ENCODE results near the gene IDI1. TPM values are rescaled to one million over a fixed set of nuclear protein-coding genes. Genes with fewer than 3 reads are reported as not detected.

The IDI1 gene
- total RNA-seq, 1 donor from 2014 or later, result 3.8 TPM

DNA sequence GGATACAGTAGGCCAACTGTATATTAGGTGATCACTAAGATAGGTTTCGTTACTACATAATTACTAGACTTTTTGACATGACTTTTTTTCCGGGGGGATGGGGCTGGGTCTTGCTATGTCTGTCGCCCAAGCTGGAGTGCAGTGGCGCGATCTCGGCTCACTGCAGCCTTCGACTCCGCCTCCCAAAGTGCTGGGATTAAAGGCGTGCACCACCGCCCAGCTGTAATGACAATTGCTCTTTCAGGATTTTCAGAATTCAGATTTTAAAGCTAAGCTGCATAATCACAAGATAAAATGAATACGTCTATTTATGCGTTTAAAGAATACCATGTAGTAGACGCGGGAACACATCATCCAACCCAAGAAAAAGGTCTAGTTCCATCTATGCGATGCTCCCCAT is 982 bp downstream of the IDI1 start:
- H3K4me1 ChIP-seq, result peaks cover 0 to 18% of the 10 kb centered on the region in 2 donors
- TF ChIP-seq, protein P1, sequence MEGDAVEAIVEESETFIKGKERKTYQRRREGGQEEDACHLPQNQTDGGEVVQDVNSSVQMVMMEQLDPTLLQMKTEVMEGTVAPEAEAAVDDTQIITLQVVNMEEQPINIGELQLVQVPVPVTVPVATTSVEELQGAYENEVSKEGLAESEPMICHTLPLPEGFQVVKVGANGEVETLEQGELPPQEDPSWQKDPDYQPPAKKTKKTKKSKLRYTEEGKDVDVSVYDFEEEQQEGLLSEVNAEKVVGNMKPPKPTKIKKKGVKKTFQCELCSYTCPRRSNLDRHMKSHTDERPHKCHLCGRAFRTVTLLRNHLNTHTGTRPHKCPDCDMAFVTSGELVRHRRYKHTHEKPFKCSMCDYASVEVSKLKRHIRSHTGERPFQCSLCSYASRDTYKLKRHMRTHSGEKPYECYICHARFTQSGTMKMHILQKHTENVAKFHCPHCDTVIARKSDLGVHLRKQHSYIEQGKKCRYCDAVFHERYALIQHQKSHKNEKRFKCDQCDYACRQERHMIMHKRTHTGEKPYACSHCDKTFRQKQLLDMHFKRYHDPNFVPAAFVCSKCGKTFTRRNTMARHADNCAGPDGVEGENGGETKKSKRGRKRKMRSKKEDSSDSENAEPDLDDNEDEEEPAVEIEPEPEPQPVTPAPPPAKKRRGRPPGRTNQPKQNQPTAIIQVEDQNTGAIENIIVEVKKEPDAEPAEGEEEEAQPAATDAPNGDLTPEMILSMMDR (IDR thresholded peaks at IDR 0.05), result no peak
- no peaks in the 10 kb centered on the region for H3K27me3 ChIP-seq
- H3K4me3 ChIP-seq, result peak overlapping the region; percentile 86 to 87
- peak overlapping the region; percentile 98 to 100 for H3K27ac ChIP-seq
- DNase-seq (ENCODE audit: low spot score in 2 of 2), result peak in 1 of 2 donors; percentile 59
- peaks cover 5 to 15% of the 10 kb centered on the region in 2 donors for H3K36me3 ChIP-seq
- no peaks in the 10 kb centered on the region for H3K9me3 ChIP-seq
- intact Hi-C loops (cut with DNase I), result loop anchor here (1.0 kb wide), 1 partner anchor 8 kb away; the partner anchor contains the start of gene WDR37

DNA sequence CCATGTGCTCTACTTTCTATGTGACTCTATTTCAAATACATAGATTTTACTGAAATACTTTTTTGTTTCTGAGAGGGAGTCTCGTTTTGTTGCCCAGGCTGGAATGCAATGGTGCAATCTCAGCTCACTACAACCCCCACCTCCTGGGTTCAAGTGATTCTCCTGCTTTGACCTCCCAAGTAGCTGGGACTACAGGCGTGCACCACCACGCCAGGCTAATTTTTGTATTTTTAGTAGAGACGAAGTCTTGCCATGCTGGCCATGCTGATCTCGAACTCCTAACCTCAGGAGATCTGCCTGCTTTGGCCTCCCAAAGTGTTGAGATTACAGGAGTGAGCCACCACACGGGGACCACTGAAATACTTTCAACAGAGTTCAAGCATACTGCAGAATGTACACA is 3.5 kb downstream of the IDI1 start:
- intact Hi-C loops (cut with DNase I), result no loop called here
- no peak overlapping the region for H3K27ac ChIP-seq
- H3K36me3 ChIP-seq, result peaks cover 15 to 24% of the 10 kb centered on the region in 2 donors
- TF ChIP-seq, protein P1 (IDR thresholded peaks at IDR 0.05), result no peak
- H3K4me3 ChIP-seq, result no peak overlapping the region
- no peaks in the 10 kb centered on the region for H3K9me3 ChIP-seq
- no peaks in the 10 kb centered on the region for H3K27me3 ChIP-seq
- DNase-seq (ENCODE audit: low spot score in 2 of 2), result no peak
- peaks cover 0 to 16% of the 10 kb centered on the region in 2 donors for H3K4me1 ChIP-seq

DNA sequence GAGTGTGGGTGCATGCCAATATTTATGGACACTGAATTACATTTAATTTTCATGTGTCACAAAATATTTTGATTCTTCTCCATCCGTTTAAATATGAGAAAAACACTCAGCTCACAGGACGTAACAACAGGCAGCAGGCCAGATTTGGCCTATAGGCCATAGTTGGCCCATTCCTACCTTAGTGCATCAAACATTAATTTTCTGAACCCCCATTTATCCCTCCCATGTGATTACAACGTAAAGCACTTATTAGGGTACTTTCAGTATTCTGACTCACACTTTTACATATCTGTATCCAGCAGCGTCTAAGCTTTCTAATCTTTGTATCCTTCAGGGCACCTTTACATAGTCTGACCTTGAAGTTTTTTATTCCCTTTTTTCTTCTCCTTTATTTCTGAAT is 4.0 kb downstream of the IDI1 start:
- intact Hi-C loops (cut with DNase I), result no loop called here
- H3K27me3 ChIP-seq, result no peaks in the 10 kb centered on the region
- TF ChIP-seq, protein P1 (IDR thresholded peaks at IDR 0.05), result no peak
- no peak for DNase-seq (ENCODE audit: low spot score in 2 of 2)
- H3K36me3 ChIP-seq, result peaks cover 15 to 28% of the 10 kb centered on the region in 2 donors
- H3K9me3 ChIP-seq, result no peaks in the 10 kb centered on the region
- peaks cover 0 to 11% of the 10 kb centered on the region in 2 donors for H3K4me1 ChIP-seq
- peak overlapping the region in 1 of 2 donors; percentile 35 for H3K27ac ChIP-seq
- no peak overlapping the region for H3K4me3 ChIP-seq

DNA sequence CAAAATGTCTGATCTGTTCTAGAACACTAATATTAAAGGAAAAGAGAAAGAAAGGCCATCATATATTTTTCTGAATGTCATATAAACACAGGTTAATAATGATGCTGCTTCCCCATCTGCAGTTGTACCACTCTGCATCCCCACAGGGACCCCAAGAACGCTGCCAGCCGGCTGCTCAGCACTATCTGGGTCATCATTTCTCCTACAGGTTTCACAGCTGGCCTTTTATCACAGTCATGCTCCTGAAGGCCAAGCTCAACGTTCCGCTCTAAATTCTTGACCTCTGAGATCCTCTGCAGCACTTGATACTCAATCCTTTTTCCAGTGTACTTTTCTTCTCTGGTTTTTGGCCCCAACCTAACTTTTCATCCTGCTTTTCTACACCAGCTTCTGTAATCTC is 4.8 kb downstream of the IDI1 start:
- no peaks in the 10 kb centered on the region for H3K27me3 ChIP-seq
- peaks cover 15 to 36% of the 10 kb centered on the region in 2 donors for H3K36me3 ChIP-seq
- no peak overlapping the region for H3K4me3 ChIP-seq
- peaks cover 0 to 9% of the 10 kb centered on the region in 2 donors for H3K4me1 ChIP-seq
- H3K27ac ChIP-seq, result peak overlapping the region; percentile 19 to 35
- intact Hi-C loops (cut with DNase I), result no loop called here
- TF ChIP-seq, protein P1 (IDR thresholded peaks at IDR 0.05), result no peak
- H3K9me3 ChIP-seq, result no peaks in the 10 kb centered on the region
- peak in 1 of 2 donors; percentile 38 for DNase-seq (ENCODE audit: low spot score in 2 of 2)

DNA sequence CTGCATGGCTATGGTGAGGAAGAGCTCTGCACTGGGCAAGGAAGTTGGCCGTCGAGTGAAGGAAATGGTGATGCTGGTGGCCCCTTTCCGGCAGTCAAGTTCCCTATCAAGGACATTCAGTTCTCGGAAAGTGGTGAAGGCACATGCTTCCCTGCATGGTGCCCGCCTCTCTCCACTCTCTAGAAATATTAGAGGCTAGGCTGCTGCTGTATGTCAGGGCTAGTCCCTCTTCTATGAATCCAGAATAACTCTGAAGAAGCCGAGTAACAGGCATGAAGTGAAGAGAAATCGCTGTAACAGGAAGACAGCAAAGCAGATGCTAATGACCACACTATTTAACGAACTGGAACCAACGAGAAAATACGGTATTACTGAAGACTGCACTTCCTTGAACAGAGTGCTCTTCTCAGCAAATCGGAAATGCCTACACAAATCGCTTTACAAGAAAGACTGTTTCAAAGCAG is 5.4 kb downstream of the IDI1 start:
- intact Hi-C loops (cut with DNase I), result no loop called here
- no peaks in the 10 kb centered on the region for H3K27me3 ChIP-seq
- peak in 1 of 2 donors; percentile 72 for DNase-seq (ENCODE audit: low spot score in 2 of 2)
- TF ChIP-seq, protein P1 (IDR thresholded peaks at IDR 0.05), result no peak
- H3K9me3 ChIP-seq, result no peaks in the 10 kb centered on the region
- peaks cover 15 to 37% of the 10 kb centered on the region in 2 donors for H3K36me3 ChIP-seq
- H3K4me1 ChIP-seq, result peaks cover 0 to 9% of the 10 kb centered on the region in 2 donors
- H3K27ac ChIP-seq, result peak overlapping the region; percentile 19 to 35
- H3K4me3 ChIP-seq, result no peak overlapping the region
